KMS-11 (cell line): ENCODE results near the gene DIP2C.
"Not testable (repeated sequence)": the region's sequence is repeated elsewhere in the genome, so short reads cannot be mapped to it uniquely, and the experiment has no call there.

ENCODE experiments used
- H2AFZ ChIP-seq: fragments of 200-600 bp; sonication (generic); 2 replicates; pipeline ENCODE4 v1.6.1; 2016; ENCODE audit warnings: antibody characterized with exemption, mixed run types, low read depth
- H3K27ac ChIP-seq: fragments of 200-600 bp; sonication (generic); 2 replicates; pipeline ENCODE4 v1.6.1; 2016; ENCODE audit warnings: mild to moderate bottlenecking, mixed run types
- H3K27me3 ChIP-seq: fragments of 200-600 bp; sonication (generic); 2 replicates; pipeline ENCODE4 v1.6.1; 2017; ENCODE audit warnings: mild to moderate bottlenecking, low read depth, mixed run types, moderate library complexity; ENCODE audit not compliant: insufficient read depth
- H3K36me3 ChIP-seq: fragments of 200-600 bp; sonication (generic); 2 replicates; pipeline ENCODE4 v1.6.1; 2017; ENCODE audit warnings: mild to moderate bottlenecking, mixed run types; ENCODE audit not compliant: insufficient read depth
- H3K4me1 ChIP-seq: fragments of 200-600 bp; sonication (generic); 2 replicates; pipeline ENCODE4 v1.6.1; 2016; ENCODE audit warnings: mild to moderate bottlenecking, low read depth, mixed run types; ENCODE audit not compliant: poor library complexity, severe bottlenecking
- H3K4me2 ChIP-seq: fragments of 200-600 bp; sonication (generic); 2 replicates; pipeline ENCODE4 v1.7.0; 2016; ENCODE audit warnings: mild to moderate bottlenecking, mixed run types
- H3K4me3 ChIP-seq: fragments of 200-600 bp; sonication (generic); IDR thresholded peaks from 2 replicates; pipeline ENCODE4 v1.6.1; 2017; ENCODE audit warnings: low read depth, low read length, mixed read lengths; ENCODE audit not compliant: insufficient read depth
- H3K79me2 ChIP-seq: fragments of 200-600 bp; sonication (generic); 2 replicates; pipeline ENCODE4 v1.6.1; 2016; ENCODE audit warnings: low read depth, mixed run types; ENCODE audit not compliant: insufficient read depth
- H3K9ac ChIP-seq: fragments of 200-600 bp; sonication (generic); 2 replicates; pipeline ENCODE4 v1.6.1; 2016; ENCODE audit warnings: mild to moderate bottlenecking, mixed run types
- H4K20me1 ChIP-seq: fragments of 200-600 bp; sonication (generic); 2 replicates; pipeline ENCODE4 v1.6.1; 2016; ENCODE audit warnings: mild to moderate bottlenecking, mixed run types; ENCODE audit not compliant: insufficient read depth
- TF ChIP-seq, protein P1 (sequence below): fragments of 200-600 bp; sonication (generic); conservative IDR thresholded peaks from 2 replicates; pipeline ENCODE4 v1.6.1; 2017; ENCODE audit warnings: low read depth, mild to moderate bottlenecking, antibody characterized with exemption, low read length, moderate library complexity, mixed read lengths

Gene DIP2C

DNA sequence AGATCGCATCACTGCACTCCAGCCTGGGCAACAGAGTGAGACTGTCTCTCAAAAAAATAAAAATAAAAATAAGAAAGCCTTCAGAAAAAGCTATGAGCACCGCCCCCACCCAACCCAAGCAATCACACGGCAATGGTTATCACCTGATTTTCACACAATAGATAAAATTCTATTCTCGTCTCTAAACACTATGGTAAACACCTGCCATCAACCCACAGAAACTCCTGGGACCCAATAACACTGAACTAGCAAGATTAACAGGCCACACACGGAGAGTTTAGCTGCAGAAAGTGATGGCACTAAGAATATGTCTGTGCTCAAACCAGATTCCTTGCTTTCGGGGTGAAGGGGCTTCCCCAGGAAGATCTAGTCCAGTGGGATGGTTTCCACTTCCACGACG, 173.8 kb downstream of the DIP2C start:
- peak overlapping the region; percentile 5; the same call in 1 of the 2 replicates for H2AFZ ChIP-seq
- TF ChIP-seq, protein P1, sequence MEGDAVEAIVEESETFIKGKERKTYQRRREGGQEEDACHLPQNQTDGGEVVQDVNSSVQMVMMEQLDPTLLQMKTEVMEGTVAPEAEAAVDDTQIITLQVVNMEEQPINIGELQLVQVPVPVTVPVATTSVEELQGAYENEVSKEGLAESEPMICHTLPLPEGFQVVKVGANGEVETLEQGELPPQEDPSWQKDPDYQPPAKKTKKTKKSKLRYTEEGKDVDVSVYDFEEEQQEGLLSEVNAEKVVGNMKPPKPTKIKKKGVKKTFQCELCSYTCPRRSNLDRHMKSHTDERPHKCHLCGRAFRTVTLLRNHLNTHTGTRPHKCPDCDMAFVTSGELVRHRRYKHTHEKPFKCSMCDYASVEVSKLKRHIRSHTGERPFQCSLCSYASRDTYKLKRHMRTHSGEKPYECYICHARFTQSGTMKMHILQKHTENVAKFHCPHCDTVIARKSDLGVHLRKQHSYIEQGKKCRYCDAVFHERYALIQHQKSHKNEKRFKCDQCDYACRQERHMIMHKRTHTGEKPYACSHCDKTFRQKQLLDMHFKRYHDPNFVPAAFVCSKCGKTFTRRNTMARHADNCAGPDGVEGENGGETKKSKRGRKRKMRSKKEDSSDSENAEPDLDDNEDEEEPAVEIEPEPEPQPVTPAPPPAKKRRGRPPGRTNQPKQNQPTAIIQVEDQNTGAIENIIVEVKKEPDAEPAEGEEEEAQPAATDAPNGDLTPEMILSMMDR = no peak
- no peak overlapping the region for H3K4me3 ChIP-seq
- peaks cover 72% of the 10 kb centered on the region for H3K4me1 ChIP-seq
- H3K4me2 ChIP-seq = peak overlapping the region; percentile 73
- H3K9ac ChIP-seq = peak overlapping the region; percentile 34; the same call in 1 of the 2 replicates
- peak overlapping the region; percentile 77 for H3K27ac ChIP-seq
- no peaks in the 10 kb centered on the region for H3K36me3 ChIP-seq
- H3K27me3 ChIP-seq = no peaks in the 10 kb centered on the region
- no peaks in the 10 kb centered on the region for H4K20me1 ChIP-seq
- peaks cover 24% of the 10 kb centered on the region for H3K79me2 ChIP-seq

DNA sequence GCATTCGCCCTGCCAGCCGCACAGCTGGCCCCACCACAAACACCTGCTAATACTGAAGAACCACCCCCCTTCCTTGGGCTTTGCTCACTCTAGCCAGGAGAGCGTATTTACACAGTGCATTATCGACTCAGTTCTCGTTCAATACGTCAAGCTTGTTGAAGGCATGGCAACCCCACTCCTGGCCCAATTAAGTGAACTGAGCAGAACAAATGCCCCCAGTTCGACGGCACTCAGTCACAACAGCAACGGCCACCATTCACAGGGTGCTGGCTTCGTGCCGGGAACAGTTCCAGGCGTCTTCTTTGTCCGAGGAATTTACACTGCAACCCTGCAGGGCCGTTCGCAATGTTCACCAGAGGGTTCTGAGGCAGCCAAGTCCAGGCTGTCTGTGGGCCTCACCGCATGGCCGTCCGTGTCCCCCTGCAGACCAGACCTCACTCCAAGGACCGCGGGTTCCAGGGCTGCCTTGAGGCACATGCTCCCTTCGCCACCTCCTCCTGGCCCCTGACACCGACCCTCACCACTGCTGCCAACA, 175.3 kb downstream of the DIP2C start:
- no peak overlapping the region for H2AFZ ChIP-seq
- no peak overlapping the region for H3K4me3 ChIP-seq
- H3K9ac ChIP-seq = no peak overlapping the region
- H3K4me2 ChIP-seq = peak overlapping the region; percentile 73; the same call in 1 of the 2 replicates
- no peaks in the 10 kb centered on the region for H3K27me3 ChIP-seq
- peaks cover 24% of the 10 kb centered on the region for H3K79me2 ChIP-seq
- H4K20me1 ChIP-seq = no peaks in the 10 kb centered on the region
- TF ChIP-seq, protein P1 = no peak
- H3K4me1 ChIP-seq = peaks cover 58% of the 10 kb centered on the region
- H3K27ac ChIP-seq = peak overlapping the region; percentile 77; the same call in 1 of the 2 replicates
- no peaks in the 10 kb centered on the region for H3K36me3 ChIP-seq

DNA sequence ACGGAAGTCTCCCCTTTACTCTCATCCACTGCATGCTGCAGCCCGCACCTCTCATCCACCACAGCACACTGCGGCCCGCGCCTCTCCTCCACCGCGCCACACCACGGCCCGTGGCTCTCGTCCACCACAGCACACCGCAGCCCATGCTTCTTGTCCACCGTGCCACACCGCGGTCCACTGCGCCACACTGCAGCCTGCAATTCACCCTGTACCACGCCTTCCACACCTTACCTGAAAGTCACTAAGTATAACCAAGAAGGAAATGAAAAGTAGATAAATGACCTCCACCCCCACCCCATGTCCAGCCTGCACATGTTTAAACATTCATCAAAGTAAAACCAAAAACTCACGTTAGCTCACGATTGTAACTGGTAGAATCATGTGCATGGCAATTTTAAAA, 176.1 kb downstream of the DIP2C start:
- H3K27ac ChIP-seq = no peak overlapping the region
- no peak overlapping the region for H3K9ac ChIP-seq
- H3K79me2 ChIP-seq = peaks cover 24% of the 10 kb centered on the region
- H2AFZ ChIP-seq = no peak overlapping the region
- TF ChIP-seq, protein P1 = no peak
- peak overlapping the region; percentile 31; the same call in 1 of the 2 replicates for H3K4me2 ChIP-seq
- no peak overlapping the region for H3K4me3 ChIP-seq
- peaks cover 50% of the 10 kb centered on the region for H3K4me1 ChIP-seq
- no peaks in the 10 kb centered on the region for H3K36me3 ChIP-seq
- no peaks in the 10 kb centered on the region for H3K27me3 ChIP-seq
- no peaks in the 10 kb centered on the region for H4K20me1 ChIP-seq

DNA sequence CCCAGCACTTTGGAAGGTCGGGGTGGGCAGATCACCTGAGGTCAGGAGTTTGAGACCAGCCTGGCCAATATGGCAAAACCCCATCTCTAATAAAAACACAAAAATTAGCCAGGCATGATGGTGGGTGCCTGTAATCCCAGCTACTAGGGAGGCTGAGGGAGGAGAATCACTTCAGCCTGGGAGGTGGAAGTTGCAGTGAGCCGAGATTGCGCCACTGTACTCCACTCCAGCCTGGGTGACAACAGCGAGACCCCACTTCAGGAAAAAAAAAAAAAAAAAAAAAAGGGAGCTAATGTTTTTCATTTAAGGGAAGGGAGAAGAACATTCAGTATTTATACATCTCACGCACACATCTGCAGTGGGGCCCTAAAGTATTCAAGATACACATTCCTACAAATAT, 176.8 kb downstream of the DIP2C start:
- not testable (repeated sequence) for H3K9ac ChIP-seq, H4K20me1 ChIP-seq, H3K36me3 ChIP-seq, H2AFZ ChIP-seq, H3K4me3 ChIP-seq, H3K27me3 ChIP-seq, H3K4me2 ChIP-seq, H3K27ac ChIP-seq
- peaks cover 45% of the 10 kb centered on the region for H3K4me1 ChIP-seq
- peaks cover 24% of the 10 kb centered on the region for H3K79me2 ChIP-seq

DNA sequence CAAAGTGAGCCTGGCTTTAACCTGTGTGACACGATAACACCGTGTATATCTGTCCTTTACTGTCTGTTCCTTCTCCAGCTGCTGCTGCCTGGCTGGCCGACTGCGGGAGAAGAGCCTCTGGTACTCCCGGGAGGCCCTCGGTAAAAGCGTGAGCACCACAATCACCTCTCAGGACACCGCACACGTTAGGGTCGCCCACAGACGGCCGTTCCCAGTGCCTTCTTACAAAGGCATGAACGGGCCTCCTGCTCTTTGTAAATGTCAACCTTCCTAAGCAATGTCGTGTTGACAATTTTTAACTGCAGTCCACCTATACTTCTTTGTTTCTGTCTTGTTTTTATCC, 177.6 kb downstream of the DIP2C start:
- Histone ChIP-seq H3K4me3 (no peak overlapping the region), H3K9ac (no peak overlapping the region), H3K27ac (no peak overlapping the region), H3K36me3 (no peaks in the 10 kb centered on the region), H4K20me1 (no peaks in the 10 kb centered on the region), H3K4me2 (no peak overlapping the region), H2AFZ (no peak overlapping the region), H3K4me1 (peaks cover 36% of the 10 kb centered on the region), H3K79me2 (peaks cover 24% of the 10 kb centered on the region), H3K27me3 (no peaks in the 10 kb centered on the region)
- TF ChIP-seq, protein P1 = no peak
